SU-DHL-6 (cell line): ENCODE results near the gene PRR22.

Experiments
- EZH2phosphoT487 ChIP-seq: fragments of 200-600 bp; sonication (generic), shearing (Covaris generic); conservative IDR thresholded peaks from 2 replicates; pipeline ENCODE4 v1.6.1; 2018; ENCODE audit warnings: mild to moderate bottlenecking, antibody characterized with exemption, low read length, moderate library complexity, mixed read lengths
- TF ChIP-seq, protein P1 (sequence below): fragments of 200-600 bp; sonication (generic); IDR thresholded peaks from one replicate; pipeline ENCODE4 v1.5.1; 2017; ENCODE audit warnings: antibody characterized with exemption, mild to moderate bottlenecking, low read length, moderate library complexity; ENCODE audit not compliant: insufficient read depth, poor library complexity, severe bottlenecking

GRCh38 chr19:5827891-5828660, 43.5 kb upstream of the PRR22 start:
- TF ChIP-seq EZH2phosphoT487 = no peak
- TF ChIP-seq, protein P1, sequence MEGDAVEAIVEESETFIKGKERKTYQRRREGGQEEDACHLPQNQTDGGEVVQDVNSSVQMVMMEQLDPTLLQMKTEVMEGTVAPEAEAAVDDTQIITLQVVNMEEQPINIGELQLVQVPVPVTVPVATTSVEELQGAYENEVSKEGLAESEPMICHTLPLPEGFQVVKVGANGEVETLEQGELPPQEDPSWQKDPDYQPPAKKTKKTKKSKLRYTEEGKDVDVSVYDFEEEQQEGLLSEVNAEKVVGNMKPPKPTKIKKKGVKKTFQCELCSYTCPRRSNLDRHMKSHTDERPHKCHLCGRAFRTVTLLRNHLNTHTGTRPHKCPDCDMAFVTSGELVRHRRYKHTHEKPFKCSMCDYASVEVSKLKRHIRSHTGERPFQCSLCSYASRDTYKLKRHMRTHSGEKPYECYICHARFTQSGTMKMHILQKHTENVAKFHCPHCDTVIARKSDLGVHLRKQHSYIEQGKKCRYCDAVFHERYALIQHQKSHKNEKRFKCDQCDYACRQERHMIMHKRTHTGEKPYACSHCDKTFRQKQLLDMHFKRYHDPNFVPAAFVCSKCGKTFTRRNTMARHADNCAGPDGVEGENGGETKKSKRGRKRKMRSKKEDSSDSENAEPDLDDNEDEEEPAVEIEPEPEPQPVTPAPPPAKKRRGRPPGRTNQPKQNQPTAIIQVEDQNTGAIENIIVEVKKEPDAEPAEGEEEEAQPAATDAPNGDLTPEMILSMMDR = no peak
